NCI-H1930 (cell line): ENCODE data around the gene CDKN2B-AS1.

Experiments
- DNase-seq, 2 experiments: peaks; one replicate each; lab custom pipeline; 2025; lab: John Stamatoyannopoulos, UW

Gene CDKN2B-AS1

GRCh38 chr9:21982861-21983560 is 11.6 kb upstream of the CDKN2B-AS1 start:
- no peak for DNase-seq

DNA sequence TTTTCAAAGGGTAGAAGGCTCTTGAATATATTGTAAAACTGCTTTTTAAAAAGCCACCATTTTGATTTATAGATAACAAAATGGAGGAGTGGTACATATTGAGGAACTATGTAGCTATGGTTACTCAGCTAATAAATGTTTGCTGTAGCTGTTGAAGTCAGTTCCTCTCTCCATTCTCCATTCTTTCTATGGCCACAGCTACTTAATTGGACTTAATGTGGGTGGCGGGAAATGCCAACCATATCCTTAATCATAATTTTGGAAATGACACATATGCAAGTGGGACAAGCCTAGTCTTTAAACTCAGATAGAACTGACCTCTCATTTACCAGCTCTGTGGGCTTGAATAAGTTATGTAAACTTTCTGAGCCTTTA is 11.0 kb upstream of the CDKN2B-AS1 start:
- no peak for DNase-seq

DNA sequence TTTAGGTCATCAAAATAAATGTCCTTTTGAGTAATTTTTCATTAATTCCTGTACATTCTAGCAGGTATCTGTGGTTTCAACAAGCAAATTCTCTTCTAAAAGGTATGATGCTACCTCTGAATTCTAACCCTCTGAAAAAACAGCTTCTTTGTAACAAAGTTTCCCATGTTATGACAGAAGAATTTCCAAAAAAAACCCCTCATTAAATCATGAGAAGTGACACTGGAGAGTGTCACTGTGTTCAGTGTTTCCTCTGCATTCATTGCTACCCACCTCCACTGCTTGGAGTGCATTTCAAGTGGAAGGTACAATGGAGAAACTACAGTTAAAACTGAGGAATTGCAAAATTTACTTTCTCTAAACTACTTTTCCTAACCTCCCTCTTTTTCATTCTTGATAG is 10.5 kb upstream of the CDKN2B-AS1 start:
- no peak for DNase-seq

GRCh38 chr9:21985964-21986667 is 8.5 kb upstream of the CDKN2B-AS1 start:
- DNase-seq: no peak

GRCh38 chr9:21988056-21988990 is 6.3 kb upstream of the CDKN2B-AS1 start:
- DNase-seq: no peak

- no peak for DNase-seq
These were observed 5.0 kb upstream of the CDKN2B-AS1 start for GRCh38 chr9:21989440-21990189.

DNA sequence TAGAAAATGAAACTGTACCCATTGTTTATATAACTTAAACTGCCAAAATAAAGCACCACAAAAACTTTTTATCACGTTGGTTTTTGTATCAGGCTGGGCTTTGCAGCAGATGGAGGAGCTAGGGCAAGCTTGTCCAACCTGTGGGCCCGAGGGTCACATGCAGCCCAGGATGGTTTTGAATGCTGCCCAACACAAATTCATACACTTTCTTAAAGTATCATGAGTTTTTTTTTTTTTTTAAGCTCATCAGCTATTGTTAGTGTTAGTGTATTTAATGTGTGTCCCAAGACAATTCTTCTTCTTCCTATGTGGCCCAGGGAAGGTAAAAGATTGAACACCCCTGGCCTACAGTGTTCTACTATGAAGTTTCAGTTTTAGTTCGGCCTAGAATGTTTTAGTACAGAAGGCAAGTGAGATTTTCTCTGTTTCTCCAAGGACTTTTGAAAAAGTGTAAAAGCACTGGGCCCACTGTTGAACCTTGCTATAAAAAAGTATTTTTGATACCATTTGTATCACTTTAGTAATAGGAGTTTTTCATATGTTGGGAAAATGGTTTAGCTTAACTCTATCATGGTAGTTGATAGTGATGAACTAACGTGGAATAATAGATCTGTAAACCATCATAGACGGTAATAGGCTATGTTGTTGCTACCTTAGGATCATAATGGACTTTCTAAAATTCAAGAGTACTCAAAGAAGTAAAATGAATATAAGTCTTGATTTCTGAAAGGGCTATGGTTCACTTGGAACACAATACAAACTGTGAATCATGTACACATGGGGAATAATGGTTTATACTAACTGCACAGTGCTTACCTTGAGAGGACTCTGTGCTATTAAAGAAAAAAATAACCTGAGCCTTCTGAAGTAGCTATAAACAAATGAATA is 3.3 kb upstream of the CDKN2B-AS1 start:
- DNase-seq: no peak

DNA sequence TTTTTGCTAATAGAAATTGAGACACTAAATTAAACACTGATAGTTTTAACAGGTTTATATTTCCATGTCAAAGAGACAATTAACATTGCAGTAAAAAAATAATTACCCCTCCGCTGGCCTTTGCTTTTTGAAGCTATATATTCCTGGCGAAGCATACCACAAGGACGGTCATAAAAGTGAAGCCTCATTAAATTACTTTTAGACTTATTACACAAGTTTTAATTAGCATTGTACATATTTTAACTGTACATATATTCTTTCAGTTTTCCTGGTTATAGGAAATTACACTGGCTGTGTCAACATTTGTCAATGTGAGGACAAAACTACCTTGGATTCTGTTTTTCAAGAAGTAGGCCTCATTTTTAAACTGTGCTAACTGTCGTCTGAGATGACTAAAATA is 1.6 kb upstream of the CDKN2B-AS1 start:
- DNase-seq: no peak

GRCh38 chr9:21993893-21994555 is 567 bp upstream of the CDKN2B-AS1 start, which contains the start of gene CDKN2A:
TSS of gene CDKN2A (minus strand) at chr9:21994392.
- DNase-seq: peak in 1 of 2 experiments; percentile 93

DNA sequence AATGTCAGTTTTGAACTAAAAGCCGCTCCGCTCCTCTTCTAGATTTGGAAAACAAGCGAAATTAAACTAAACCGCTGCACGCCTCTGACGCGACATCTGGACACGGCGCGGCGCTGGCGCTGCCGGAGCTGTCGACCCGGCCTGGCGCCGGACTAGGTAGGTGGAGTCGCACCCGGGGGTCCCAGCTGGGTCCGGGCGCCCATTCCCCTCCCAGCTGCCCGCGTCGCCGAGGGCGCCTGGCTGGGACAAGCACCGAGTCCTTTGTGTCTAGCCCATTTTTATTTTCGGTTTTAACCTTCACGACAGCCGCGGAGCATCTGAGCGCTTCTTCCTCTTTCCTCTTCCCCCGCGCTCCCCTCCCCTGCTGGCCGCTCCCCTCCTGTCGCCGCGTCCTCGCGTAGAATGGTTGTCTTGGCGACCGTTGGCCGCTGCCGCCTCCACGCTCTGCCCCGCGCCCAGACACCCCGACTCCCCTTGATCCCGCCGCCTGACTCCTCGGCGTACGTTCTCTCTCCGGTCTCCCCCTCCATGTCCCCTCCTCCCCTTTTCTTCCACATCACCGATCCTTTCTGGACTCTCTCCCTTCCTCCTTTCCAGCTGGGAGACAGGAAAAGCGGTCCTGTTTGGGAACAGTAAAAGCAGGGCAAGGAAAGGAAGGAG is 545 bp downstream of the CDKN2B-AS1 start:
- peak; percentile 79 to 81 for DNase-seq

GRCh38 chr9:21995666-21996398 is 1.2 kb downstream of the CDKN2B-AS1 start:
- peak in 1 of 2 experiments; percentile 65 for DNase-seq

DNA sequence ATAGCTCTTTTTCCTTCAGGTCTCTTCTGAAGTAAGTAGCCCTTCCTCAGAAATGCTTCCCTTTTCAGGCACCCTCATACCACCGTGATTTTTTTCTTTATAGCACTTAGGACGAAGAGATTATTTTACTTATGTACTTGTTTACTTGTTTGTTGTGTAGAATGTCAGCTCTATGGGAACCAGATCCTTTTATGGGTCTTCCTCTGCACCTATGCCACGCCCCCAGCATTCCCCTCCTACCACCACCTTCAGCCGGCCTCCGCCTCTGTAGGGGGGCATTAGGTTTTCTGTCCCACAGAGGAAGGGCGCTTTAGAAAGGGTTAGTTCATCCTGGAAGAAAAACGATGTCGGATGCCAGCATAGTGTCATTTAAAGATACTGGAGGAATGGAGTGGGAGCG is 1.8 kb downstream of the CDKN2B-AS1 start:
- no peak for DNase-seq

GRCh38 chr9:21996858-21997257 is 2.3 kb downstream of the CDKN2B-AS1 start:
- DNase-seq: no peak

DNA sequence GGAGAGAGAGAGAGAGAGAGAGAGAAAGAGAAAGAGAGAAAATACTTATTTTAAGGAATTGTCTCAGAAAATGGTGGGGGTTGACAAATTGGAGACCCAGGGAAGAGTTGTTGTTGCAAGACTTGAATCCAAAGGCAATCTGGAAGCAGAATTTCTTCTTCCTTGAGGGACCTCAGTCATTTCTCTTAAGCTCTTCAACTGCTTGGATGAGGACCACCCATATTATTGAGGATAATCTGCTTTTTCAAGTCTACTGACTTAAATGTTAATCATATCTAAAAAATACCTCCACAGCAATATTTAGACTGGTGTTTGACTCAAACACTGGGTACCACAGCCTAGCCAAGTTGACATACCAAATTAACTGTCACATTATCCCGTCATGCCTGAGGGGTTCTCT is 2.9 kb downstream of the CDKN2B-AS1 start:
- no peak for DNase-seq

DNA sequence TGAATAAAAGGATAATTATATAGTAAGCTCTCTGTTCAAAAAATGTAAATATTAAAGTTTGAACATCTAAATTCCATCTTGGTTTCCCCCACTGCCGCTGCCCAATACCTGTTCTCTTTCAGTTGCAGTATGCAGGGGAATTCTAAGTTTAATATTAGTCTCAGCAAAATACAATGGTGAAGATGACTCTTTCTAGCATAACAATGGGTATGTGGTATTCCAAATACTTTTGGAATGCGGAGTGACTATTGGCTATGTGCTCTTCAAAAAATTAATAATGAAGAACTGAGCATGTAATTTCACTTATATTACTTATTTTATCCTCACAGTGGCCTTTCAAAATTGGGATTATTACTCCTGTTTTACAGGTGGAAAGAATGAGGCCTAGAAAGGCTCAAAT is 3.4 kb downstream of the CDKN2B-AS1 start:
- DNase-seq: no peak

- DNase-seq: no peak
These were observed 7.4 kb downstream of the CDKN2B-AS1 start for GRCh38 chr9:22002038-22002437.

DNA sequence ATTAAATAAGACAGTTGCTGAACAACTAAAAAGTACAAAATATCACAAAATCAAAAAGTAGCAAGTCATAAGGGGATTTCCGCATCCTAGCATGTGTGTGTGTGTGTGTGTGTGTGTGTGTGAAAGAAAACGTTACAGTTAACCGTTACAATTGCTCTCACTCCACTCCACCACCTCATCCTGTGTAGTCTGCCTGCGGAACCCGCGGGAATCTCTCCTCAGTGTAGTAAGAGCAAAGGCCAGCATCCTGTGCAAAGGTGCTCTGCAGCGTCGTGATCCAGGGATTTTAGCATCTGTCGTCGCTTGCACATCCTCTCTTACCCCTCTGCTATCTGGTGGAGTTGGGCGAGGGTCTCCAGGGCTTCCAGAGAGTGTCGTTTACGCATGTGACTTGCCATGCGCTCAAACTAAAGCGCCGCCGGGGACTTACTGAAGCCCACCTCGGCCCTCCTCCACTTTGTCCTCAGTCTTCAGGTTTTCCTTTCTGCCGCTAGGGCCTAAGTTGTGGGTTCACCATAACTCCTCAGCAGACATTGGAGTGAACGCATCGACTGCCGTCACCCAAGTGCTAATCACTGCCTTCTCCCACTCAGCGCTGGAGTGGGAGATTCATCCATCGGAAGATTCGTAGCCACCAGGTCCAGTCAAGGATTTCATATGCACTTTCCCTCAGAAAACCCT is 10.6 kb downstream of the CDKN2B-AS1 start:
- no peak for DNase-seq
